ENCODE results near the gene SPAG9. TPM values are rescaled to one million over a fixed set of nuclear protein-coding genes. Genes with fewer than 3 reads are reported as not detected.

The SPAG9 gene
- total and polyA plus RNA-seq, 12 donors, result 20.7 to 65.8 (median 51.6) TPM

- no peak for ATAC-seq
- Histone ChIP-seq H3K36me3 (no peaks in the 10 kb centered on the region), H3K27me3 (no peaks in the 10 kb centered on the region), H3K4me3 (no peak overlapping the region), H3K4me1 (peaks cover 0 to 11% (median 5%) of the 10 kb centered on the region in 9 donors), H3K27ac (no peak overlapping the region), H3K9me3 (no peaks in the 10 kb centered on the region)
- no peak for DNase-seq
- TF ChIP-seq CTCF (IDR thresholded peaks at IDR 0.05), result no peak
- intact Hi-C loops (cut with DNase I), result loop anchor here in 1 of 10 donors (10.0 kb wide), 1 partner anchor 294 kb away; no protein-coding TSS in a partner anchor
- WGBS, 2 donors, result 83 to 93% methylated on average over 2 of the region's 2 CpGs
Observed at GRCh38 chr17:51149163-51149562, 28.5 kb upstream of the SPAG9 start.

DNA sequence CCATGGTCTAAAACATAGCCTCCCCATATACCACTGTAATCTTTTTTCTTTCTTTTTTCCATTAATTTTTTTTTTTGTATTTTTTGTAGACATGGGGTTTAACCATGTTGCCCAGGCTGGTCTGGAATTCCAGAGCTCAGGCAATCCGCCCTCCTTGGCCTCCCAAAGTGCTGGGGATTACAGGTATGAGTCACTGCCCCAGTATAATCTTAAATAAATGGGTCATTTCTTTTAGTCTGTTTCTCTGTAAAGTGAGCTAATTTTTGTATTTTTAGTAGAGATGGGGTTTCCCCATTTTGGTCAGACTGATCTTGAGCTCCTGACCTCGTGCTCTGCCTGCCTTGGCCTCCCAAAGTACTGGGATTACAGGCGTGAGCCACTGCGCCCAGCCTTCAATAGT lies 27.0 kb upstream of the SPAG9 start:
- TF ChIP-seq CTCF (IDR thresholded peaks at IDR 0.05), result no peak
- no peak overlapping the region for H3K27ac ChIP-seq
- 76 to 83% methylated on average over 4 of the region's 4 CpGs for WGBS, 2 donors
- H3K9me3 ChIP-seq, result no peaks in the 10 kb centered on the region
- intact Hi-C loops (cut with DNase I), result loop anchor here in 1 of 10 donors (10.0 kb wide), 1 partner anchor 293 kb away; no protein-coding TSS in a partner anchor
- no peak for DNase-seq
- no peak for ATAC-seq
- no peaks in the 10 kb centered on the region for H3K27me3 ChIP-seq
- H3K36me3 ChIP-seq, result no peaks in the 10 kb centered on the region
- no peak overlapping the region for H3K4me3 ChIP-seq
- peaks cover 0 to 4% (median 0%) of the 10 kb centered on the region in 9 donors for H3K4me1 ChIP-seq

DNA sequence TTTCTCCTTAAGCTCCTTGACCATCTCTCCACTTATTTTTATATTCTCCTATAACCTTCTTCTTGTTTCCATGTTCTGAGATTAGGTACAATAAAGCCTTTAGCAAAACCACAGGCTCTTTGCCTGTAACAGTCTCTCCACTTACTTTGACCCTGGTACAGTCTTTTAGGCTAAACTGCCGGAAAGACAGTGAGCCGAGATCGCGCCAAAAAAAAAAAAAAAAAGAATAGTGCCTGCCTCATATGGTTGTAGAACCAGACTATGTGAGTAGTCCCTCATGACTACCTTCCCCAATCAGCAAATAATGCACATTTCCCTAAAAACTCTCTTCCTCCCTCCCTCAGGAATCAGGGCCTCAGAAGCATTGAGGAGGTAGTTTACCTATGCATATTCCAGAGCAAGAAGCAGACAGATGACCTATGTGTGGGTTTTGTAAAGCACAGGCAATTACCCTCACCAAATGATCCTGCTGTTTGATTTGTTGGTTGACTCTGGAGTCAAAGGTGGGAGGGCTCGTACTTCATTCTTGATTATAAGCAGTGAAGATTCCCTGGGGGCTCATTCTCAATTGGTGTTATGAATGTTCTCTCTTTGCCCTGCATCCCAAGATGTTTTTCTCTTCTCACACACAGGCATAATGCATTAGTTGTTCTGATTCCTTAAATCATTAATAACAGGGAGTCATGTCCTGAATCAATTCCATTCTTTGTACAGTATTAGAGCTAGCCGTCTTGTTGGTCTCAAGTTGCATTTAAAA lies 23.8 kb upstream of the SPAG9 start:
- Histone ChIP-seq H3K36me3 (no peaks in the 10 kb centered on the region), H3K27me3 (no peaks in the 10 kb centered on the region), H3K4me1 (no peaks in the 10 kb centered on the region), H3K9me3 (no peaks in the 10 kb centered on the region), H3K27ac (no peak overlapping the region), H3K4me3 (no peak overlapping the region)
- 59 to 73% methylated on average over 6 of the region's 6 CpGs for WGBS, 2 donors
- TF ChIP-seq CTCF (IDR thresholded peaks at IDR 0.05), result no peak
- intact Hi-C loops (cut with DNase I), result loop anchor here in 1 of 10 donors (10.0 kb wide), 1 partner anchor 290 kb away; no protein-coding TSS in a partner anchor
- ATAC-seq, result no peak
- no peak for DNase-seq

GRCh38 chr17:51142597-51142996 lies 21.9 kb upstream of the SPAG9 start:
- TF ChIP-seq CTCF (IDR thresholded peaks at IDR 0.05), result no peak
- DNase-seq (no peak), ATAC-seq (no peak)
- H3K4me1 ChIP-seq, result no peaks in the 10 kb centered on the region
- H3K36me3 ChIP-seq, result no peaks in the 10 kb centered on the region
- H3K9me3 ChIP-seq, result no peaks in the 10 kb centered on the region
- 94 to 97% methylated on average over 2 of the region's 2 CpGs for WGBS, 2 donors
- intact Hi-C loops (cut with DNase I), result loop anchor here in 1 of 10 donors (10.0 kb wide), 1 partner anchor 288 kb away; no protein-coding TSS in a partner anchor
- no peak overlapping the region for H3K27ac ChIP-seq
- no peak overlapping the region for H3K4me3 ChIP-seq
- no peaks in the 10 kb centered on the region for H3K27me3 ChIP-seq
